ENCODE data around the gene DCHS1.

Gene DCHS1

GRCh38 chr11:6663794-6664469 is 8.3 kb upstream of the DCHS1 start:
- no peak overlapping the region for H3K27ac ChIP-seq
- POLR2A ChIA-PET (ENCODE audit: low non-redundant PET): no interaction called here
- CTCF ChIA-PET: no interaction called here
- no peak for DNase-seq (ENCODE audit: low spot score)
- TF ChIP-seq, protein P1, sequence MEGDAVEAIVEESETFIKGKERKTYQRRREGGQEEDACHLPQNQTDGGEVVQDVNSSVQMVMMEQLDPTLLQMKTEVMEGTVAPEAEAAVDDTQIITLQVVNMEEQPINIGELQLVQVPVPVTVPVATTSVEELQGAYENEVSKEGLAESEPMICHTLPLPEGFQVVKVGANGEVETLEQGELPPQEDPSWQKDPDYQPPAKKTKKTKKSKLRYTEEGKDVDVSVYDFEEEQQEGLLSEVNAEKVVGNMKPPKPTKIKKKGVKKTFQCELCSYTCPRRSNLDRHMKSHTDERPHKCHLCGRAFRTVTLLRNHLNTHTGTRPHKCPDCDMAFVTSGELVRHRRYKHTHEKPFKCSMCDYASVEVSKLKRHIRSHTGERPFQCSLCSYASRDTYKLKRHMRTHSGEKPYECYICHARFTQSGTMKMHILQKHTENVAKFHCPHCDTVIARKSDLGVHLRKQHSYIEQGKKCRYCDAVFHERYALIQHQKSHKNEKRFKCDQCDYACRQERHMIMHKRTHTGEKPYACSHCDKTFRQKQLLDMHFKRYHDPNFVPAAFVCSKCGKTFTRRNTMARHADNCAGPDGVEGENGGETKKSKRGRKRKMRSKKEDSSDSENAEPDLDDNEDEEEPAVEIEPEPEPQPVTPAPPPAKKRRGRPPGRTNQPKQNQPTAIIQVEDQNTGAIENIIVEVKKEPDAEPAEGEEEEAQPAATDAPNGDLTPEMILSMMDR (conservative IDR thresholded peaks at IDR 0.05; ENCODE audit: low read depth): no peak

DNA sequence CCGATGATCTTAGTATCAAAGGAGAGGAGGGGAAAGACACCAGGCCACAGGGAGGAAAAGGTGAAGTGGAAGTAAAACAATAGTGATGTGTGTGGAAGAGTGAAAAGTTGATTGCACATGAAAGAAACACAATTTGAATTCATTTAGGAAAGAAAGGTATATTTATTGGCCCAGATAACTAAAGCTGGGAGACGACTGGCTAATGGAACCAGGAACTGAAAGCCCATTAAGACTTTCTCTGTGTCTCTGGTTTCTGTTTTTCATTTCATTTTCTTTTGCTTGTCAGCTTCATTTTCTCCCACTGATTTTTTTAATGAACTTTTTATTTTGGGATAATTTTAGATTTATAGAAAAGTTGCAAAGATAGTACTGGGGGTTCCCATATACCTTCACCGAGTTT is 5.1 kb upstream of the DCHS1 start:
- H3K27ac ChIP-seq: no peak overlapping the region
- ChIA-PET CTCF (no interaction called here), POLR2A (ENCODE audit: low non-redundant PET) (no interaction called here)

DNA sequence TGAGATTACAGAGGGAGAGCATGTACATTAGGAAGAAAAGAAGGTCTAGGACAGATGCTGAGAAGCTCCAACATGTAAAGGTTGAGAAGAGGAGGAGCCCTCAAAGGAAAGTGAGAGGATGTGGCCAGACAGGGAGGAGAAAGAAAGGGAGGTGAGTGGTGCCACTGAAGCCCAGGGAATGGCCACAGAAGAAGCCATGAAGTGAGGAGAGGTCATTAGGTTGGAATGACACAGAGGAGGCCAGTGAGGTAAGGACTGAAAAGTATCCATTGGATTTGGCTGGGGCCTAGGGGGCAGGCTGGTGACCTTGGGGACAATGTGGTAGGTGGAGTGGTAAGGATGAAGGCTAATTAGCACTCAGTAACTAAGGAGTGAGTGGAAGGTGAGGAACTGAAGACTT is 3.0 kb upstream of the DCHS1 start:
- ChIA-PET CTCF (interaction anchor here (0.6 kb wide), 1 partner anchor 160 kb away, joined by 4 read pairs; no protein-coding TSS in a partner anchor), POLR2A (ENCODE audit: low non-redundant PET) (no interaction called here)
- TF ChIP-seq, protein P1 (conservative IDR thresholded peaks at IDR 0.05; ENCODE audit: low read depth): no peak
- H3K27ac ChIP-seq: no peak overlapping the region
- DNase-seq (ENCODE audit: low spot score): no peak

More for the DNA sequence above, 5.1 kb upstream of the DCHS1 start:
- no peak for DNase-seq (ENCODE audit: low spot score)
- TF ChIP-seq, protein P1 (conservative IDR thresholded peaks at IDR 0.05; ENCODE audit: low read depth): no peak

DNA sequence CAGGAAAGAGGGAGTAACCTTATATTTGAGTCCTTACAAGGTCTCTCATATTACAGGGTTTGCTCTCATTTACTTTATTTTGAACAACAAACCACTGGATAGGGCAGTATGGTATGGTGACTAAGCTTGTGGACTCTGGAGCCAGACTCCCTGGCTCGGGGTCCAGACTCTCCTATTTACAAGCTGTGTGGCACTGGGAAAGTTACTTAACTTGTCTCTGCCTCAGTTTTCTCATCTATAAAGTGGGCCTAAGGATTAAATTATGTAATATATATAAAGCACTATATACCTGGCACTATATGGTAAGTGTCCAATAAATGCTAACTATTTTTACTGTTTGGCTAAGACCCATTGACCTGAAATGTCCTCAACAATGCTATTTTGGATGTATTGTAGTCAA is 1.7 kb upstream of the DCHS1 start:
- DNase-seq (ENCODE audit: low spot score): no peak
- ChIA-PET CTCF (interaction anchor here (0.6 kb wide), 1 partner anchor 37 kb away, joined by 3 read pairs; no protein-coding TSS in a partner anchor), POLR2A (ENCODE audit: low non-redundant PET) (no interaction called here)
- H3K27ac ChIP-seq: no peak overlapping the region
- TF ChIP-seq, protein P1 (conservative IDR thresholded peaks at IDR 0.05; ENCODE audit: low read depth): no peak

DNA sequence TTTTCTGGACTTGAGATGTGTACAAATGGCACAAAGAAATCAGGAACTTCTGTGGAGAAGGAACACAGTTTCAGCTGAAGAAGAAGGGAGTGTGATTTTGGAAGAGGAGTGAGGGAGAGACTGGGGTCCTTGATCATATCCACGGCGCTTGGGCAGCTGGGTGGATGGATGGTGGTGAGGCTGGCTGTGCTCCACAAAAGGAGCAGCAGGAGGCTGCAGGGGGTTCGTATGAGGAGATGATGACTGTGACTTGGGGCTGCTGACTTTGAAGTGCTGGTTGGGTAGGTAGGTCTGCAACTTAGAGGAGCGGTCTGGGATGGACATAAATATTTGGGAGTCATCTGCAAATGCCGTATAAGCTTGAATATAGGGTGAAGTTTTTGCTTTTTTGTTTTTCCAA is 1.3 kb upstream of the DCHS1 start:
- DNase-seq (ENCODE audit: low spot score): no peak
- no peak overlapping the region for H3K27ac ChIP-seq
- ChIA-PET POLR2A (ENCODE audit: low non-redundant PET) (no interaction called here), CTCF (no interaction called here)
- TF ChIP-seq, protein P1 (conservative IDR thresholded peaks at IDR 0.05; ENCODE audit: low read depth): no peak

- no peak for DNase-seq (ENCODE audit: low spot score)
- ChIA-PET POLR2A (ENCODE audit: low non-redundant PET) (no interaction called here), CTCF (no interaction called here)
- TF ChIP-seq, protein P1 (conservative IDR thresholded peaks at IDR 0.05; ENCODE audit: low read depth): no peak
- H3K27ac ChIP-seq: no peak overlapping the region
These were observed 941 bp upstream of the DCHS1 start for GRCh38 chr11:6656584-6656915.

Data from RWPE1 (cell line).